Melanocyte of skin (primary cell): ENCODE data around the gene PAMR1. TPM values are rescaled to one million over a fixed set of nuclear protein-coding genes. Genes with fewer than 3 reads are reported as not detected.

Source experiments
- total RNA-seq, 2 donors: library from RNA; depleted of rRNA; stranded (reverse); fragments of >200 nt; gene quantifications; 2 replicates each; pipeline ENCODE4 v1.2.3, GENCODE V29; 2012

Gene PAMR1, protein sequence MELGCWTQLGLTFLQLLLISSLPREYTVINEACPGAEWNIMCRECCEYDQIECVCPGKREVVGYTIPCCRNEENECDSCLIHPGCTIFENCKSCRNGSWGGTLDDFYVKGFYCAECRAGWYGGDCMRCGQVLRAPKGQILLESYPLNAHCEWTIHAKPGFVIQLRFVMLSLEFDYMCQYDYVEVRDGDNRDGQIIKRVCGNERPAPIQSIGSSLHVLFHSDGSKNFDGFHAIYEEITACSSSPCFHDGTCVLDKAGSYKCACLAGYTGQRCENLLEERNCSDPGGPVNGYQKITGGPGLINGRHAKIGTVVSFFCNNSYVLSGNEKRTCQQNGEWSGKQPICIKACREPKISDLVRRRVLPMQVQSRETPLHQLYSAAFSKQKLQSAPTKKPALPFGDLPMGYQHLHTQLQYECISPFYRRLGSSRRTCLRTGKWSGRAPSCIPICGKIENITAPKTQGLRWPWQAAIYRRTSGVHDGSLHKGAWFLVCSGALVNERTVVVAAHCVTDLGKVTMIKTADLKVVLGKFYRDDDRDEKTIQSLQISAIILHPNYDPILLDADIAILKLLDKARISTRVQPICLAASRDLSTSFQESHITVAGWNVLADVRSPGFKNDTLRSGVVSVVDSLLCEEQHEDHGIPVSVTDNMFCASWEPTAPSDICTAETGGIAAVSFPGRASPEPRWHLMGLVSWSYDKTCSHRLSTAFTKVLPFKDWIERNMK
- 1 to 10 TPM; 1.3 to 1.7 TPM for total RNA-seq

DNA sequence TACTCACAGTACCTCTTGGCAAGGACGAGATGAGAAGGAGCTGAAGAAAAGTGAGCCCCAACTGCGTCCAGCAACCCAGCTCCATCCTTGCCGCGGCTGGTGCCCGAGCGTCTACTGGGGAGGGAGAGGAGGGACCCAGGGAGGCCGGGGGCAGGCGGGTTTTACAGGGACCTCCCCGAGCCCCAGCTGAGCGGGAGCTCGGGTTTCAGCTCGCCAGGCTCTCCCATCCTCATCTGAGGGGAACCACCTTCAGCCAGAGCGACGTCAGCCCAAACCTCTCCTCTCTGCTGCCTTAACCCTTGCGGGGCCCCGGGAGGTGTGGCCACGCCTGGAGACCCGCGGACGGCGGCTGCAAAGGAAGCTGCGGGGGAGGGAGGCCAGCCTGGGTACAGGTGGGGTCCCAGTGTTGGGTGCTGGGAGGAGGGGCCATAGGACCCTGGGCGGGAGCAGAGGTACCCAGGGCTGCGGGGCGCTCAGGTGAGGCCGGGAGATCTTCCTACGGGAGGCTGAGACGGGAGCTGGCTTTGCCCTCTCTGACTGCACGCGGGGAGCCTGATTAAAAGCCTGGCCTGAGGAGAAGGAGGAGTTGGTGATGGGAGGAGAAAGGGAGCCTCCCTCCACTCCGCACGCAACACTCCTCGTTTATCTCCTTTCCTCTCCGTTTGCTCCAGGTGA is at the start of gene PAMR1:
TSS of gene PAMR1 (minus strand) at position 116 of the 675 bp plus-strand sequence. CDS start at position 85, 31 bp downstream.

DNA sequence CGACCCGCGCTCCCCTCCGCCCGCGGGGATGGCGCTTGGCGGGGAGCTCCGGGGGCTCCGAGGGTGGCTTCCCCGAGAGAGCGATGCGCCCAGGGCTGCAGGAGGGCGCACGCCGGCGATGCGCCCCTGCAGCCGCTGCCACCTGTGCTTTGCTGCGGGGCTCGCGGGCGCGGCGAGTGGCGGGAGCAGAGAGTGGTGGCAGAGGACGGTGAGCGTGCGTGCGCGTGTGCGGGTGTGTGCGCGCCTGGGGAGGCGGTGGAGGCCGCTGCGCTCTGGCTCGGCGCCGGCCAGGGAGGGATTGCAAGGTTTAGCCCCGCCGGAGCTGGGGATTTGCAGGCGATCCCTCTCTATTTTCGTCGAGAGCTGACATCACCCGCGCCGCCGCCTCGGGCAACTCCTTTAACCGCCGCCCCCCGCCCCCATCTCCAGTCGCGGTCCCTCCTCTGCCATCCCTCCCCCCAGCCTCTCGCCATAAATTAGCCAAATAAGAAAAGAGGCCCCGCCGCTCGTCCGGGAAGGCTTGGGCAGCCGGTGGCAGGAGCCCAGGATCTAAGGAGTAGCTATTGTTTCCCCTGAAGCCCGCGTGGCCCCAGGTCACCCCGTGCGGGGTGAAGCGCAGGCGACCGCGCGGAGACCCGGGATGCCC is 106.1 kb downstream of the PAMR1 start, which contains the start of gene SLC1A2:
TSS of gene SLC1A2 (minus strand) at position 375 of the 646 bp plus-strand sequence. CDS start 592 bp downstream, outside the sequence.

Other genes with a start within 250 kb of the PAMR1 start
- under 1 TPM in 1 of 2 donors, not detected in 1; under 0.01 TPM for gene SLC1A2, start 106.1 kb downstream of the PAMR1 start, total RNA-seq
- gene FJX1, start 92.8 kb upstream of the PAMR1 start, total RNA-seq, result 10 to 100 TPM; 11.4 to 19.3 TPM
- 10 to 100 TPM; 13.1 to 13.7 TPM for gene TRIM44, start 137.2 kb upstream of the PAMR1 start, total RNA-seq